Measurements from ENCODE around the gene WWP2. TPM values are rescaled to one million over a fixed set of nuclear protein-coding genes. Genes with fewer than 3 reads are reported as not detected.
"Not testable (repeated sequence)": the region's sequence is repeated elsewhere in the genome, so short reads cannot be mapped to it uniquely, and the experiment has no call there.

Gene WWP2
- polyA plus RNA-seq, 4 donors = 32.4 to 44.6 (median 35.4) TPM

- WGBS, 3 donors = 38 to 54% (median 49%) methylated on average over 6 of the region's 6 CpGs
- no peak for FAIRE-seq
- no peak overlapping the region for H3K4me3 ChIP-seq (ENCODE audit: low read depth in 1 of 3, low read length in 3 of 3)
- H3K27ac ChIP-seq (ENCODE audit: low read depth in 1 of 3, low read length in 2 of 3) = peak overlapping the region; percentile 75 to 95 (median 86)
- peak in 1 of 2 donors; percentile 30 for DNase-seq
- H3K36me3 ChIP-seq (ENCODE audit: control insufficient read depth in 3 of 3, insufficient read depth in 2 of 3, low read depth in 1 of 3, low read length in 3 of 3) = no peaks in the 10 kb centered on the region
- H3K4me1 ChIP-seq (ENCODE audit: control insufficient read depth in 3 of 3, insufficient read depth in 2 of 3, low read depth in 1 of 3, low read length in 2 of 3) = peaks cover 0 to 34% (median 1%) of the 10 kb centered on the region in 3 donors
- H3K27me3 ChIP-seq (ENCODE audit: control insufficient read depth in 3 of 3, insufficient read depth in 3 of 3, low read length in 3 of 3) = no peaks in the 10 kb centered on the region
- H3K9me3 ChIP-seq (ENCODE audit: control insufficient read depth in 2 of 2, insufficient read depth in 1 of 2, low read depth in 1 of 2, low read length in 1 of 2) = no peaks in the 10 kb centered on the region
Observed at GRCh38 chr16:69724981-69725479, 37.1 kb upstream of the WWP2 start.

DNA sequence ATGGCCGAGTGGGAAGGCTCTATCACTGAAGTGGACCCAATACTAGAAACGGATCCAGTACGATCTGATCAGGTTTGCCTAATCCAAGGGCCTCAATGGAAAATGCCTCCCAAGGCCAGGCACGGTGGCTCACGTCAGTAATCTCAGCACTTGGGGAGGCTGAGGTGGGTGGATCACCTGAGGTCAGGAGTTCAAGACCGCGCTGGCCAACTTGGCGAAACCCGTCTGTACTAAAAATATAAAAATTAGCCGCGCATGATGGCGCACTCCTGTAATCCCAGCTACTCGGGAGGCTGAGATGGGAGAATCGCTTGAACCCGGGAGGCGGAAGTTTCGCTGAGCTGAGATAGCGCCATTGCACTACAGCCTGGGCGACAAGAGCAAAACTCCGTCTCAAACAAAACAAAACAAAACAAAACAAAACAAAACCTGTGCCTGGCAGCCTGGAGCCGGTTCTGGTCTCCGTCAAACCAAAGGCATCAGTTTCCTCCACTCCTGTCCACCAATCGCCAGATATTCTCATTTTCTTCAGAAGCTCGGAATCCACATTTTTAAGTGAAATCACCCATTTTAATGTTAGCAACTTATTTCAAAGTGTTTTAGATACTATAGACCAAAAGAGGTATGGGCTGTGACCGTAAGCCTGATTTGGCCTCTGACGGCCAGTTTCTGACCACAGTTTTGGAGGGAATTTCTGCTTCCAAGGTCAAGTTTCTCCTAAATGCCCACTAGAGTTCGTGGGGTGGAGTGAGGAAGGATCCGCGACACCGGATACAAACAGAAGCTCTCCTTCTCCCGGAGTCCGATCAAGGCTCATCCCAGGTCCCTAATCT is 36.4 kb upstream of the WWP2 start:
- H3K27me3 ChIP-seq (ENCODE audit: control insufficient read depth in 3 of 3, insufficient read depth in 3 of 3, low read length in 3 of 3) = no peaks in the 10 kb centered on the region
- no peak for FAIRE-seq

GRCh38 chr16:69726313-69727060 is 35.6 kb upstream of the WWP2 start, which contains the start of gene NQO1:
Gene NQO1 (minus strand): TSS chr16:69726560. CDS start chr16:69726439, 121 bp downstream.
- H3K4me3 ChIP-seq (ENCODE audit: low read depth in 1 of 3, low read length in 3 of 3) = peak within 1 kb of the TSS; percentile 42 to 53 (median 45)
- peak within 1 kb of the TSS; percentile 59 to 95 (median 89) for H3K27ac ChIP-seq (ENCODE audit: low read depth in 1 of 3, low read length in 2 of 3)
- WGBS, 3 donors = 0 to 1% (median 0%) methylated on average over 31 of the region's 31 CpGs
- DNase-seq (peak; percentile 95 to 96), FAIRE-seq (no peak)
- peaks cover 0 to 34% (median 1%) of the 10 kb centered on the region in 3 donors for H3K4me1 ChIP-seq (ENCODE audit: control insufficient read depth in 3 of 3, insufficient read depth in 2 of 3, low read depth in 1 of 3, low read length in 2 of 3)
- H3K36me3 ChIP-seq (ENCODE audit: control insufficient read depth in 3 of 3, insufficient read depth in 2 of 3, low read depth in 1 of 3, low read length in 3 of 3) = no peaks in the 10 kb centered on the region
- no peaks in the 10 kb centered on the region for H3K27me3 ChIP-seq (ENCODE audit: control insufficient read depth in 3 of 3, insufficient read depth in 3 of 3, low read length in 3 of 3)
- H3K9me3 ChIP-seq (ENCODE audit: control insufficient read depth in 2 of 2, insufficient read depth in 1 of 2, low read depth in 1 of 2, low read length in 1 of 2) = no peaks in the 10 kb centered on the region

More for the DNA sequence above, 36.4 kb upstream of the WWP2 start:
- Histone ChIP-seq H3K4me3 (ENCODE audit: low read depth in 1 of 3, low read length in 3 of 3) (peak overlapping the region; percentile 42 to 53 (median 45)), H3K9me3 (ENCODE audit: control insufficient read depth in 2 of 2, insufficient read depth in 1 of 2, low read depth in 1 of 2, low read length in 1 of 2) (no peaks in the 10 kb centered on the region), H3K27ac (ENCODE audit: low read depth in 1 of 3, low read length in 2 of 3) (peak overlapping the region; percentile 75 to 95 (median 89)), H3K4me1 (ENCODE audit: control insufficient read depth in 3 of 3, insufficient read depth in 2 of 3, low read depth in 1 of 3, low read length in 2 of 3) (peaks cover 0 to 34% (median 1%) of the 10 kb centered on the region in 3 donors), H3K36me3 (ENCODE audit: control insufficient read depth in 3 of 3, insufficient read depth in 2 of 3, low read depth in 1 of 3, low read length in 3 of 3) (no peaks in the 10 kb centered on the region)
- 67 to 68% (median 67%) methylated on average over 32 of the region's 32 CpGs for WGBS, 3 donors
- DNase-seq = peak in 1 of 2 donors; percentile 10

GRCh38 chr16:69727916-69728270 is 34.2 kb upstream of the WWP2 start:
- no peak for DNase-seq
- H3K36me3 ChIP-seq (ENCODE audit: control insufficient read depth in 3 of 3, insufficient read depth in 2 of 3, low read depth in 1 of 3, low read length in 3 of 3) = no peaks in the 10 kb centered on the region
- H3K9me3 ChIP-seq (ENCODE audit: control insufficient read depth in 2 of 2, insufficient read depth in 1 of 2, low read depth in 1 of 2, low read length in 1 of 2) = peaks cover 0 to 2% of the 10 kb centered on the region in 2 donors
- H3K27me3 ChIP-seq (ENCODE audit: control insufficient read depth in 3 of 3, insufficient read depth in 3 of 3, low read length in 3 of 3) = no peaks in the 10 kb centered on the region
- H3K4me1 ChIP-seq (ENCODE audit: control insufficient read depth in 3 of 3, insufficient read depth in 2 of 3, low read depth in 1 of 3, low read length in 2 of 3) = peaks cover 0 to 28% (median 1%) of the 10 kb centered on the region in 3 donors
- no peak overlapping the region for H3K27ac ChIP-seq (ENCODE audit: low read depth in 1 of 3, low read length in 2 of 3)
- no peak overlapping the region for H3K4me3 ChIP-seq (ENCODE audit: low read depth in 1 of 3, low read length in 3 of 3)
- FAIRE-seq = no peak
- 89 to 94% (median 93%) methylated on average over 5 of the region's 5 CpGs for WGBS, 3 donors

DNA sequence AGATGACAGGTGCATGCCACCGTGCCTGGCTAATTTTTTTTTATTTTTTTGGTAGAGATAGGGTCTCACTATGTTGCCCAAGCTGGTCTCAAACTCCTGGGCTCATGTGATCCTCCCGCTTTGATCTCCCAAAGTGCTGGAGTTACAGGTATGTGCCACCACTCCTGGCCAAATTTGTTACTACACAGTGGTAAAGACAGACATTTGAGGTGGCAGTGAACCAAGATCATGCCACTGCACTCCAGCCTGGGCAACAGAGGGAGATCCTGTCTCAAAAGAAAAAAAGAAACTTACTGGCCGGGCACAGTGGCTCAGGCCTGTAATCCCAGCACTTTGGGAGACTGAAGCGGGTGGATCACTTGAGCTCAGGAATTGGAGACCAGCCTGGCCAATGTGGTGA is 33.1 kb upstream of the WWP2 start:
- H3K4me3 ChIP-seq (ENCODE audit: low read depth in 1 of 3, low read length in 3 of 3); H3K36me3 ChIP-seq (ENCODE audit: control insufficient read depth in 3 of 3, insufficient read depth in 2 of 3, low read depth in 1 of 3, low read length in 3 of 3); H3K27ac ChIP-seq (ENCODE audit: low read depth in 1 of 3, low read length in 2 of 3); FAIRE-seq; H3K27me3 ChIP-seq (ENCODE audit: control insufficient read depth in 3 of 3, insufficient read depth in 3 of 3, low read length in 3 of 3); H3K9me3 ChIP-seq (ENCODE audit: control insufficient read depth in 2 of 2, insufficient read depth in 1 of 2, low read depth in 1 of 2, low read length in 1 of 2); DNase-seq: not testable (repeated sequence)
- peaks cover 0 to 20% (median 1%) of the 10 kb centered on the region in 3 donors for H3K4me1 ChIP-seq (ENCODE audit: control insufficient read depth in 3 of 3, insufficient read depth in 2 of 3, low read depth in 1 of 3, low read length in 2 of 3)
- WGBS, 3 donors = 84 to 92% (median 91%) methylated on average over 4 of the region's 4 CpGs

- FAIRE-seq; H3K9me3 ChIP-seq (ENCODE audit: control insufficient read depth in 2 of 2, insufficient read depth in 1 of 2, low read depth in 1 of 2, low read length in 1 of 2); H3K27ac ChIP-seq (ENCODE audit: low read depth in 1 of 3, low read length in 2 of 3); H3K36me3 ChIP-seq (ENCODE audit: control insufficient read depth in 3 of 3, insufficient read depth in 2 of 3, low read depth in 1 of 3, low read length in 3 of 3); DNase-seq; H3K4me1 ChIP-seq (ENCODE audit: control insufficient read depth in 3 of 3, insufficient read depth in 2 of 3, low read depth in 1 of 3, low read length in 2 of 3); H3K4me3 ChIP-seq (ENCODE audit: low read depth in 1 of 3, low read length in 3 of 3); H3K27me3 ChIP-seq (ENCODE audit: control insufficient read depth in 3 of 3, insufficient read depth in 3 of 3, low read length in 3 of 3): not testable (repeated sequence)
- 77 to 93% (median 83%) methylated on average over 5 of the region's 5 CpGs for WGBS, 3 donors
Observed at GRCh38 chr16:69731280-69731679, 30.9 kb upstream of the WWP2 start.

GRCh38 chr16:69732101-69732500 is 30.0 kb upstream of the WWP2 start:
- H3K4me3 ChIP-seq (ENCODE audit: low read depth in 1 of 3, low read length in 3 of 3) = no peak overlapping the region
- WGBS, 3 donors = 39 to 79% (median 56%) methylated on average over 6 of the region's 6 CpGs
- peaks cover 0 to 2% of the 10 kb centered on the region in 2 donors for H3K9me3 ChIP-seq (ENCODE audit: control insufficient read depth in 2 of 2, insufficient read depth in 1 of 2, low read depth in 1 of 2, low read length in 1 of 2)
- peak in 1 of 2 donors; percentile 84 for DNase-seq
- H3K27ac ChIP-seq (ENCODE audit: low read depth in 1 of 3, low read length in 2 of 3) = peak overlapping the region in 1 of 3 donors; percentile 43
- FAIRE-seq = no peak
- H3K36me3 ChIP-seq (ENCODE audit: control insufficient read depth in 3 of 3, insufficient read depth in 2 of 3, low read depth in 1 of 3, low read length in 3 of 3) = no peaks in the 10 kb centered on the region
- H3K4me1 ChIP-seq (ENCODE audit: control insufficient read depth in 3 of 3, insufficient read depth in 2 of 3, low read depth in 1 of 3, low read length in 2 of 3) = peaks cover 0 to 1% (median 0%) of the 10 kb centered on the region in 3 donors
- H3K27me3 ChIP-seq (ENCODE audit: control insufficient read depth in 3 of 3, insufficient read depth in 3 of 3, low read length in 3 of 3) = no peaks in the 10 kb centered on the region

DNA sequence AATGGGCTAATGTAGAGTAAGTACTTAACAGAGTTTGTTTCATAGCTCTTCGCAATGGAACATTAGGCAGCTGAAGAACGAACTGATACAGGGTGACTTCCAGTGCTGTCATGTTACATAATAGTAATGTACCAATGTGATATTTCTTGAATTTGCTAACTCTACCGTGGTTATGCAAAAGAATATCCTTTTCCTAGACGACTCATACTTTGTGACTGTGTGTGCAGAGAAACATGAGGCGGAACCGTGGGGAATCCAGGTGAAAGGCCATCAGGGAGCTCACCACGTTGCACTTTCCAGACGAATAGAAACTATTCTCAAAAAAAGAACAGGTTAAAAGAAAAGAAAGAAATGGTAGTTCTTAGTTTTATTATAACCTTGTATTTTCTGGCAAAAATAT is 20.6 kb upstream of the WWP2 start:
- FAIRE-seq = no peak
- H3K27me3 ChIP-seq (ENCODE audit: control insufficient read depth in 3 of 3, insufficient read depth in 3 of 3, low read length in 3 of 3) = no peaks in the 10 kb centered on the region
- WGBS, 3 donors = 48 to 68% (median 52%) methylated on average over 8 of the region's 8 CpGs
- no peak overlapping the region for H3K4me3 ChIP-seq (ENCODE audit: low read depth in 1 of 3, low read length in 3 of 3)
- peaks cover 11 to 67% (median 11%) of the 10 kb centered on the region in 3 donors for H3K36me3 ChIP-seq (ENCODE audit: control insufficient read depth in 3 of 3, insufficient read depth in 2 of 3, low read depth in 1 of 3, low read length in 3 of 3)
- H3K27ac ChIP-seq (ENCODE audit: low read depth in 1 of 3, low read length in 2 of 3) = peak overlapping the region in 2 of 3 donors; percentile 46 to 49
- no peaks in the 10 kb centered on the region for H3K9me3 ChIP-seq (ENCODE audit: control insufficient read depth in 2 of 2, insufficient read depth in 1 of 2, low read depth in 1 of 2, low read length in 1 of 2)
- DNase-seq = no peak
- peaks cover 0 to 7% (median 0%) of the 10 kb centered on the region in 3 donors for H3K4me1 ChIP-seq (ENCODE audit: control insufficient read depth in 3 of 3, insufficient read depth in 2 of 3, low read depth in 1 of 3, low read length in 2 of 3)

Data from small intestine (tissue), 7 donors.